ENCODE data around the gene FAM13A.

DNA sequence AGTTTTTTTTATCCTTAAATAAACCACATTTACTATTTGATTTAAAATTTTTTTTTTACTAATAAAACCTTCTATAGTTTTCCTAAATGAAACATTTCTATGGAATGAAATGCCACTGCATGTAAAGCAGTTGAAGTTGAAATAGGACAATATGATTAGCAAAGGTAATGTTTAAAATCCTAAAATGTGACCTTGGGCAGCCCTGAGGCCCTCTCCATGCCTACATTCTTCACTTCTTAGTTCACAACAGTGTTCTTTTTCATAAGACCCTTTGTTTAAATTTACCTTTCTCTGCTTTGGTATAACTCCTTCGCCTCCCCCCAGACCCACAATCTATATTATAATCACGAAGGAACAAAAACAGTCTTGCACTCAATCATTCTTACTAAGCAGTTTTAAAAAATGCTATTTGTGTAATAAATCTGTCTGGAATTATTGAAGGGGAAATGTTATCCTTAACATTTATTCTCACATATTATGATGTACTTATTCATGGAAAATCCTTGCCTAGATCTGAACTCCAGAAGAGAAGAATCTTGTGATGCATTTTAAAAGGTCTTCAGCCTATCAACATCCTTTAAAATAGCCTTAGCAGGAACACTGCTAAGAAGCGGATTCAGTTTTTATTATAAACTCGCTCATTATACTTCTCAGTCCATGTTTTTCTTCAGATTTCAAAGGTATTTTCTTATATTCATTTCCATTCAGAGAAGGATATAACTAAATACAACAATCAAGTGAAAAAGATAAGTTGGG, 234.8 kb downstream of the FAM13A start:
- TF ChIP-seq TAF1 (IDR thresholded peaks at IDR 0.05; ENCODE audit: control insufficient read depth, extremely low read depth, insufficient read depth, low read length, severe bottlenecking) (no peak), RBM22 (IDR thresholded peaks at IDR 0.05; ENCODE audit: low read depth, low read length, poor library complexity, severe bottlenecking) (no peak)

Data from K562 (cell line).